RWPE1 (cell line): Measurements from ENCODE around the gene PLCB1.
"Not testable (repeated sequence)": the region's sequence is repeated elsewhere in the genome, so short reads cannot be mapped to it uniquely, and the experiment has no call there.

Experiments
- CTCF ChIA-PET: fragments of 350-600 bp; sonication (Branson Sonifier 250); formaldehyde crosslinking; extraction: SDS; loops from one replicate; lab custom pipeline; 2021; lab: Yijun Ruan, JAX
- POLR2A ChIA-PET: fragments of 400-600 bp; formaldehyde crosslinking; extraction: SDS; loops from one replicate; lab custom pipeline; 2020; ENCODE audit warnings: antibody characterized with exemption; ENCODE audit not compliant: low non-redundant PET; lab: Yijun Ruan, JAX
- DNase-seq: peaks from one replicate; pipeline ENCODE4 v3.0.0; 2012; ENCODE audit warnings: low spot score
- H3K27ac ChIP-seq: fragments of 450-650 bp; 2 replicates; pipeline ENCODE4 v1.5.1; 2017
- CTCF ChIP-seq: fragments of 450-650 bp; conservative IDR thresholded peaks from 2 replicates; pipeline ENCODE4 v1.5.1; 2017; ENCODE audit warnings: low read depth, mild to moderate bottlenecking

The PLCB1 gene

GRCh38 chr20:8635837-8636236, 503.8 kb downstream of the PLCB1 start:
- no peak overlapping the region for H3K27ac ChIP-seq
- DNase-seq, result no peak
- POLR2A ChIA-PET, result no interaction called here
- TF ChIP-seq CTCF, result no peak
- CTCF ChIA-PET, result no interaction called here

GRCh38 chr20:8639112-8639778, 507.2 kb downstream of the PLCB1 start:
- ChIA-PET POLR2A (no interaction called here), CTCF (no interaction called here)
- DNase-seq, result no peak
- H3K27ac ChIP-seq, result no peak overlapping the region
- TF ChIP-seq CTCF, result no peak

- POLR2A ChIA-PET, result no interaction called here
- CTCF ChIA-PET, result no interaction called here
Observed at GRCh38 chr20:8640461-8640860, 508.4 kb downstream of the PLCB1 start.

GRCh38 chr20:8642247-8642646, 510.2 kb downstream of the PLCB1 start:
- CTCF ChIA-PET, result interaction anchor here (0.6 kb wide), 1 partner anchor 716 kb away, joined by 3 read pairs; no protein-coding TSS in a partner anchor
- peak; percentile 8 for DNase-seq
- H3K27ac ChIP-seq, result no peak overlapping the region
- POLR2A ChIA-PET, result no interaction called here
- TF ChIP-seq CTCF, result no peak

More at GRCh38 chr20:8640461-8640860, 508.4 kb downstream of the PLCB1 start:
- no peak for DNase-seq
- H3K27ac ChIP-seq, result no peak overlapping the region
- TF ChIP-seq CTCF, result no peak

- H3K27ac ChIP-seq, CTCF ChIA-PET, DNase-seq, POLR2A ChIA-PET: not testable (repeated sequence)
Observed at GRCh38 chr20:8644468-8644867, 512.4 kb downstream of the PLCB1 start.

GRCh38 chr20:8645326-8645725, 513.3 kb downstream of the PLCB1 start:
- DNase-seq, result no peak
- ChIA-PET POLR2A (no interaction called here), CTCF (no interaction called here)
- H3K27ac ChIP-seq, result no peak overlapping the region
- no peak for TF ChIP-seq CTCF

- H3K27ac ChIP-seq, result no peak overlapping the region
- POLR2A ChIA-PET, result no interaction called here
- CTCF ChIA-PET, result no interaction called here
- no peak for TF ChIP-seq CTCF
- DNase-seq, result peak; percentile 63
Observed at GRCh38 chr20:8646033-8646441, 514.0 kb downstream of the PLCB1 start.
